PC-9 (cell line): Measurements from ENCODE around the gene PRLR. TPM values are rescaled to one million over a fixed set of nuclear protein-coding genes. Genes with fewer than 3 reads are reported as not detected.
"Not testable (repeated sequence)": the region's sequence is repeated elsewhere in the genome, so short reads cannot be mapped to it uniquely, and the experiment has no call there.

Experiments
- BruUV-seq: library from RNA; stranded (reverse); fragments of 400-500 nt; replicated peaks from 2 replicates; lab custom pipeline; 2021; lab: Mats Ljungman, UMichigan
- CTCF ChIA-PET: fragments of 300-600 bp; sonication (Branson Sonifier 250); formaldehyde crosslinking; loops from one replicate; lab custom pipeline; 2022; ENCODE audit warnings: antibody characterized with exemption; lab: Charles Lee
- POLR2A ChIA-PET: fragments of 300-600 bp; sonication (Branson Sonifier 250); formaldehyde crosslinking; loops from one replicate; lab custom pipeline; 2022; ENCODE audit warnings: antibody characterized with exemption; ENCODE audit not compliant: unreplicated experiment; lab: Charles Lee
- DNase-seq, 2 experiments: peaks; one replicate each; pipeline versions ENCODE4 v3.0.0 to v3.0.0-alpha.2; 2015 to 2022; ENCODE audit warnings: mixed read lengths in 1 of 2
- H2AFZ ChIP-seq: fragments of 200-600 bp; sonication (generic); 2 replicates; pipeline ENCODE4 v1.8.1; 2017; ENCODE audit warnings: antibody characterized with exemption
- H3F3A ChIP-seq: fragments of 200-600 bp; sonication (generic); 2 replicates; pipeline ENCODE4 v1.8.1; 2017; ENCODE audit warnings: antibody characterized with exemption, mild to moderate bottlenecking, low read depth; ENCODE audit not compliant: insufficient read depth
- H3K27ac ChIP-seq: fragments of 200-600 bp; sonication (generic); 2 replicates; pipeline ENCODE4 v1.6.1; 2016; ENCODE audit warnings: mixed run types
- H3K27me3 ChIP-seq: fragments of 200-600 bp; sonication (generic); 2 replicates; pipeline ENCODE4 v1.6.1; 2016; ENCODE audit warnings: low read depth, mixed run types; ENCODE audit not compliant: insufficient read depth
- H3K36me3 ChIP-seq: fragments of 200-600 bp; sonication (generic); 2 replicates; pipeline ENCODE4 v1.6.1; 2016; ENCODE audit warnings: low read depth, mixed run types
- H3K4me1 ChIP-seq: fragments of 200-600 bp; sonication (generic); replicated peaks from 2 replicates; pipeline ENCODE4 v1.6.1; 2016; ENCODE audit warnings: mixed run types; ENCODE audit not compliant: insufficient read depth
- H3K4me2 ChIP-seq: fragments of 200-600 bp; sonication (generic); 2 replicates; pipeline ENCODE4 v1.6.1; 2017; ENCODE audit warnings: mixed run types
- H3K4me3 ChIP-seq: fragments of 200-600 bp; sonication (generic); 2 replicates; pipeline ENCODE4 v1.6.1; 2016; ENCODE audit warnings: mixed run types
- H3K79me2 ChIP-seq: fragments of 200-600 bp; sonication (generic); 2 replicates; pipeline ENCODE4 v1.6.1; 2017; ENCODE audit warnings: low read depth, mixed run types
- H3K9me2 ChIP-seq: fragments of 200-600 bp; sonication (generic); 2 replicates; pipeline ENCODE4 v1.8.1; 2017; ENCODE audit warnings: mild to moderate bottlenecking; ENCODE audit not compliant: insufficient read depth
- H3K9me3 ChIP-seq: fragments of 200-600 bp; sonication (generic); 2 replicates; pipeline ENCODE4 v1.8.1; 2016; ENCODE audit warnings: low read depth; ENCODE audit not compliant: insufficient read depth
- H4K20me1 ChIP-seq: fragments of 200-600 bp; sonication (generic); 2 replicates; pipeline ENCODE4 v1.8.1; 2017; ENCODE audit not compliant: insufficient read depth
- EZH2 ChIP-seq: fragments of 200-600 bp; sonication (generic); IDR thresholded peaks from 2 replicates; pipeline ENCODE4 v1.8.0; 2017; ENCODE audit warnings: antibody characterized with exemption, low read depth
- intact Hi-C: fragments of 100-400 bp; cut with micrococcal nuclease; formaldehyde crosslinking; loops from one replicate; pipeline ENCODE4 v1.10.0; 2022; ENCODE audit not compliant: unreplicated experiment
- total RNA-seq: library from RNA; stranded (reverse); gene quantifications from 2 replicates; pipeline ENCODE4 v1.2.3, GENCODE V29; 2021
- TF ChIP-seq, protein P1 (sequence below): fragments of 200-600 bp; sonication (generic); conservative IDR thresholded peaks from 2 replicates; pipeline ENCODE4 v1.6.1; 2017; ENCODE audit warnings: mixed run types, antibody characterized with exemption, mild to moderate bottlenecking, moderate library complexity

PRLR gene
- total RNA-seq, 1 experiment from 2014 or later, result not detected

DNA sequence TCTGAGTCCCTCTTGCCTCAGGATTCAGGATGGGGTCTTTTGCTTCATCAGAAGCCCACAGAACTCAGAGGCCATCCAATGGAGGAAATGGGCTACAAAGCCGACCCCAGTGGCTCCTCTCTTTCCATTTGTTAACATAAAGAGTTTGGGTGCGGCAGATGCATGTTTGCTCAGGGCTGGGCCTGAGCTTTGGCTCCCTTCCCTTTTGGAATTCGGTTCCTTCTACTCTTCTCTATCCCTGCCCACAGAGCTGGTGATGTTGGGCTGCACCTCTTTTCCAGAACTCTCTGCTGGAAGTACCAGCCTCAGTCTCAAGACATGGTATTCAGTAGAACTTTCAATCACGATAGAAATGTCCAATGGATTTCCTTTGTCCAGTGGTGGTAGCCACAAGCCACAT, 115.6 kb downstream of the PRLR start:
- H3F3A ChIP-seq, result no peaks in the 10 kb centered on the region
- H3K27ac ChIP-seq, result no peak overlapping the region
- no peaks in the 10 kb centered on the region for H3K4me1 ChIP-seq
- TF ChIP-seq, protein P1, sequence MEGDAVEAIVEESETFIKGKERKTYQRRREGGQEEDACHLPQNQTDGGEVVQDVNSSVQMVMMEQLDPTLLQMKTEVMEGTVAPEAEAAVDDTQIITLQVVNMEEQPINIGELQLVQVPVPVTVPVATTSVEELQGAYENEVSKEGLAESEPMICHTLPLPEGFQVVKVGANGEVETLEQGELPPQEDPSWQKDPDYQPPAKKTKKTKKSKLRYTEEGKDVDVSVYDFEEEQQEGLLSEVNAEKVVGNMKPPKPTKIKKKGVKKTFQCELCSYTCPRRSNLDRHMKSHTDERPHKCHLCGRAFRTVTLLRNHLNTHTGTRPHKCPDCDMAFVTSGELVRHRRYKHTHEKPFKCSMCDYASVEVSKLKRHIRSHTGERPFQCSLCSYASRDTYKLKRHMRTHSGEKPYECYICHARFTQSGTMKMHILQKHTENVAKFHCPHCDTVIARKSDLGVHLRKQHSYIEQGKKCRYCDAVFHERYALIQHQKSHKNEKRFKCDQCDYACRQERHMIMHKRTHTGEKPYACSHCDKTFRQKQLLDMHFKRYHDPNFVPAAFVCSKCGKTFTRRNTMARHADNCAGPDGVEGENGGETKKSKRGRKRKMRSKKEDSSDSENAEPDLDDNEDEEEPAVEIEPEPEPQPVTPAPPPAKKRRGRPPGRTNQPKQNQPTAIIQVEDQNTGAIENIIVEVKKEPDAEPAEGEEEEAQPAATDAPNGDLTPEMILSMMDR, result no peak
- no peak for TF ChIP-seq EZH2
- intact Hi-C loops, result no loop called here
- H3K9me2 ChIP-seq, result no peaks in the 10 kb centered on the region
- H3K36me3 ChIP-seq, result no peaks in the 10 kb centered on the region
- H4K20me1 ChIP-seq, result no peaks in the 10 kb centered on the region
- H3K9me3 ChIP-seq, result no peaks in the 10 kb centered on the region
- H3K4me3 ChIP-seq, result no peak overlapping the region
- ChIA-PET POLR2A (no interaction called here), CTCF (no interaction called here)
- H3K79me2 ChIP-seq, result no peaks in the 10 kb centered on the region
- H2AFZ ChIP-seq, result no peak overlapping the region
- H3K27me3 ChIP-seq, result peaks cover 36% of the 10 kb centered on the region
- no TSS peak for BruUV-seq
- no peak overlapping the region for H3K4me2 ChIP-seq
- no peak for DNase-seq

DNA sequence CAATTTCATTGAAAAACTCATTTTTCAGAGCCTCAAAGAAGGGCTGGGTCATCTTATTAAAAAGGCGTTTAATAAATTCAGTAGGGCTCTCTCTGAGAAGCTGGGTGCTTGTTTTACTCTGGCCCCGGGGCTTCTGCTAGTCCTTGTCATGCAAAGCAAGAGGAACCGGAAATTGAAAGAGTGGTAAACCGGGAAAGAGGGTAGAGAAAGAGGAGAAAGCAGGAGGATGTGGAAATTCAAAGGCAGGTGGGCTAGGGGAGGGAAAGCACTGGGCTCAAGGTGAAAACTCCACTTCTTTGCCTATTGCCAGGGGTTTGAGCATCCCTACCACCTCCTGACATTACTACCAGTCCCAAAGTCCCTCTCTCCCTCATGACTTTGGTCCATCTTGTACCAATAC, 118.0 kb downstream of the PRLR start:
- Histone ChIP-seq H3K4me3 (no peak overlapping the region), H3K9me2 (no peaks in the 10 kb centered on the region), H3K79me2 (no peaks in the 10 kb centered on the region), H3K4me2 (no peak overlapping the region), H3K4me1 (no peaks in the 10 kb centered on the region), H3K36me3 (no peaks in the 10 kb centered on the region), H3K9me3 (no peaks in the 10 kb centered on the region), H3F3A (no peaks in the 10 kb centered on the region), H4K20me1 (no peaks in the 10 kb centered on the region), H2AFZ (no peak overlapping the region), H3K27me3 (peaks cover 34% of the 10 kb centered on the region), H3K27ac (no peak overlapping the region)
- ChIA-PET POLR2A (no interaction called here), CTCF (no interaction called here)
- no peak for DNase-seq
- BruUV-seq, result no TSS peak
- intact Hi-C loops, result no loop called here
- TF ChIP-seq EZH2, result no peak
- TF ChIP-seq, protein P1, result no peak

DNA sequence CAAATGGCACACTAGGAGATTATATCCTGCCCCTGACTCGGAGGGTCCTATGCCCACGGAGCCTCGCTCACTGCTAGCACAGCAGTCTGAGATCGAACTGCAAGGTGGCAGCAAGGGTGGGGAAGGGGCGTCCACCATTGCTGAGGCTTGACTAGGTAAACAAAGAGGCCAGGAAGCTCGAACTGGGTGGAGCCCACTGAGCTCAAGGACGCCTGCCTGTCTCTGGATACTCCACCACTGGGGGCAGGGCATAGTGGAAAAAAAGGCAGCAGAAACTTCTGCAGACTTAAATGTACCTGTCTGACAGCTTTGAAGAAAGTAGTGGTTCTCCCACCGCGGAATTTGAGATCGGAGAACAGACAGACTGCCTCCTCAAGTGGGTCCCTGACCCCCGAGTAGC, 125.7 kb downstream of the PRLR start:
- H3K9me2 ChIP-seq, H3K79me2 ChIP-seq, intact Hi-C loops, DNase-seq, H3K9me3 ChIP-seq, H3K4me3 ChIP-seq, POLR2A ChIA-PET, H3F3A ChIP-seq, H3K36me3 ChIP-seq, H3K27ac ChIP-seq, H4K20me1 ChIP-seq, H3K4me2 ChIP-seq, H3K4me1 ChIP-seq, CTCF ChIA-PET, BruUV-seq, H2AFZ ChIP-seq: not testable (repeated sequence)
- peaks cover 56% of the 10 kb centered on the region for H3K27me3 ChIP-seq

DNA sequence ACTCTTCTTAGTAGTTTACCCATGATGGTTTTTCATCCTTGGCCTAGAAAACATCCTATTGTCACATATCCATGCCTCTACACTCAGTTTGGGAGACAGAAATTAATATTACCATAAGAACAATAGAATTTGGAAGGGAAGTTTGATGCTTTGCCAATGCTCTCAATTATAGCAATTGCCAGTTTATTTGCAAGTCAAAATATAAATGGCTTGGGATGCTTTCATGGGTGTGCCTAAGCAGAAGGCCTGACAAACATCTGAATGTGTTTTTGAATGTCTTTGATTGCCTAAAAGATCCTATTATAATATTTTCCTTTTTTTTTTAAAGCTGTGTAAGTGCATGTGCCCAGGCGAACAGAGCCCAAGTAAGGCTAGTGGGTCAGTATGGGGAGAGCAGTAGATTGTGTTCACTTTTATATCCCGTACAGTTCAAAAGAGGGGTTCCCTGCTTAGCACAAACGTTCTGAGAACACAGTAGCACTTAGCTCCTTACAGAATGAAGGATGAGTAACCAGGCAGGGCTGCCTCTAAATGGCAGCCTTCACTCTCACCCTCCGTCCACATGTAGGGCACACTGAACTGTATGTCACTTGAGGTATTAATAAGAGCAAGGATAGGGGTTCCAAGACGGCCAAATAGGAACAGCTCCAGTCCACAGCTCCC, 126.5 kb downstream of the PRLR start:
- H3K4me3 ChIP-seq, result no peak overlapping the region

DNA sequence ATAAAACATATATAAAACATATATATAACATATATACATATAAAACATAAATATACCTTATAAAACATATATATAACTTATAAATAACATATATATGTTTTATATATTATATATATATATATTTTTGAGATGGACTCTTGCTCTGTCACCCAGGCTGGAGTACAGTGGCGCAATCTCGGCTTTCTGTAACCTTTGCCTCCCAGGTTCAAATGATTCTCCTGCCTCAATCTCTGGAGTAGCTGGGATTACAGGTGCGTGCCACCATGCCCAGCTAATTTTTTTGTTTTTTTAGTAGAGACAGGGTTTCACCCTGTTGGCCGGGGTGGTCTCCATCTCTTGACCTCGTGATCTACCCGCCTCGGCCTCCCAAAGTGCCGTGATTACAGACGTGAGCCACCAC, 128.6 kb downstream of the PRLR start:
- peak in 1 of 2 experiments; percentile 4 for DNase-seq
- BruUV-seq, result not testable (repeated sequence)

More for the DNA sequence above, 126.5 kb downstream of the PRLR start:
- CTCF ChIA-PET, result no interaction called here
- Histone ChIP-seq H3K9me2 (no peaks in the 10 kb centered on the region), H4K20me1 (no peaks in the 10 kb centered on the region), H3K4me1 (no peaks in the 10 kb centered on the region), H3K27me3 (peaks cover 63% of the 10 kb centered on the region), H3K27ac (no peak overlapping the region), H3K4me2 (no peak overlapping the region), H3K9me3 (no peaks in the 10 kb centered on the region), H2AFZ (no peak overlapping the region), H3K79me2 (no peaks in the 10 kb centered on the region), H3F3A (no peaks in the 10 kb centered on the region), H3K36me3 (no peaks in the 10 kb centered on the region)
- TF ChIP-seq, protein P1, result no peak
- TF ChIP-seq EZH2, result no peak
- no TSS peak for BruUV-seq
- DNase-seq, result no peak
- intact Hi-C loops, result no loop called here
- POLR2A ChIA-PET, result no interaction called here

More for the DNA sequence above, 128.6 kb downstream of the PRLR start:
- H3K9me3 ChIP-seq, intact Hi-C loops, H2AFZ ChIP-seq, H3K4me1 ChIP-seq, H3K36me3 ChIP-seq, H3K79me2 ChIP-seq, H3K4me3 ChIP-seq, H4K20me1 ChIP-seq, POLR2A ChIA-PET, CTCF ChIA-PET, H3K4me2 ChIP-seq, H3F3A ChIP-seq, H3K9me2 ChIP-seq, H3K27ac ChIP-seq: not testable (repeated sequence)
- H3K27me3 ChIP-seq, result peaks cover 84% of the 10 kb centered on the region
